Measurements from ENCODE around the gene NUCB1. TPM values are rescaled to one million over a fixed set of nuclear protein-coding genes. Genes with fewer than 3 reads are reported as not detected.
A peak's percentile ranks its signal among the peaks of the same experiment; 100 is the strongest.

NUCB1 gene
- total and polyA plus RNA-seq, 9 of the 15 experiments (the other 6 are each of a cell fraction or from before 2014, with no cell fraction given), result 3.1 to 153 (median 71.7) TPM

DNA sequence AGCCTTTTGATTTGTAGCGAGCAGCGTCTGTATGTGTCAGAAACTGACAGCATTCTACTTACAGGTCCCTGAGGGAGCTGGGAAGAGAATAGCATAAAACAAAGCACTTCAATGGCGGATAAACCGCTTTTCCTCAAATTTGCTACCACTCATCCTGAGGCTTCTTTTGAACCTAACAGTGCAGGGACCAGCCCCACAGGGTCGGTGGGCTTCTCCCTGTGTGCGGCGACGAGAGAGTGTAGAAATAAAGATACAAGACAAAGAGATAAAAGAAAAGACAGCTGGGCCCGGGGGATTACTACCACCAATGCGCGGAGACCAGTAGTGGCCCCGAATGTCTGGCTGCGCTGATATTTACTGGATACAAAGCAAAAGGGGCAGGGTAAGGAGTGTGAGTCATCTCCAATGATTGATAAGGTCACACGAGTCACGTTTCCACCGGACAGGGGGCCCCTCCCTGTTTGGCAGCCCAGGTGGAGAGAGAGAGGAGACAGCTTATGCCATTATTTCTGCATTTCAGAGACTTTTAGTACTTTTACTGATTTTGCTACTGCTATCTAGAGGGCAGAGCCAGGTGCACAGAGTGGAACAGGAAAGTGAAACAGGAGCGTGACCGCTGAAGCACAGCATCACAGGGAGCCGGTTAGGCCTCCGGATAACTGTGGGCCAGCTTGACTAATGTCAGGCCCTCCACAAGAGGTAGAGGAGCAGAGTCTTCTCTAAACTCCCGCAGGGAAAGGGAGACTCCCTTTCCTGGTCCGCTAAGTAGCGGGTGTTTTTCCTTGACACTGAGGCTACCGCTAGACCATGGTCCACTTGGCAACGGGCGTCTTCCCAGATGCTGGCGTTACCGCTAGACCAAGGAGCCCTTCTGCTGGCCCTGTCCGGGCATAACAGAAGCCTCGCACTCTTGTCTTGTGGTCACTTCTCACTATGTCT lies 23.8 kb upstream of the NUCB1 start (continued):
- TF ChIP-seq, protein P1, sequence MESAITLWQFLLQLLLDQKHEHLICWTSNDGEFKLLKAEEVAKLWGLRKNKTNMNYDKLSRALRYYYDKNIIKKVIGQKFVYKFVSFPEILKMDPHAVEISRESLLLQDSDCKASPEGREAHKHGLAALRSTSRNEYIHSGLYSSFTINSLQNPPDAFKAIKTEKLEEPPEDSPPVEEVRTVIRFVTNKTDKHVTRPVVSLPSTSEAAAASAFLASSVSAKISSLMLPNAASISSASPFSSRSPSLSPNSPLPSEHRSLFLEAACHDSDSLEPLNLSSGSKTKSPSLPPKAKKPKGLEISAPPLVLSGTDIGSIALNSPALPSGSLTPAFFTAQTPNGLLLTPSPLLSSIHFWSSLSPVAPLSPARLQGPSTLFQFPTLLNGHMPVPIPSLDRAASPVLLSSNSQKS (CRISPR knock-in tag; IDR thresholded peaks at IDR 0.05), result peak; percentile 47; the same call in 1 of the 2 replicates
- TF ChIP-seq, protein P2, sequence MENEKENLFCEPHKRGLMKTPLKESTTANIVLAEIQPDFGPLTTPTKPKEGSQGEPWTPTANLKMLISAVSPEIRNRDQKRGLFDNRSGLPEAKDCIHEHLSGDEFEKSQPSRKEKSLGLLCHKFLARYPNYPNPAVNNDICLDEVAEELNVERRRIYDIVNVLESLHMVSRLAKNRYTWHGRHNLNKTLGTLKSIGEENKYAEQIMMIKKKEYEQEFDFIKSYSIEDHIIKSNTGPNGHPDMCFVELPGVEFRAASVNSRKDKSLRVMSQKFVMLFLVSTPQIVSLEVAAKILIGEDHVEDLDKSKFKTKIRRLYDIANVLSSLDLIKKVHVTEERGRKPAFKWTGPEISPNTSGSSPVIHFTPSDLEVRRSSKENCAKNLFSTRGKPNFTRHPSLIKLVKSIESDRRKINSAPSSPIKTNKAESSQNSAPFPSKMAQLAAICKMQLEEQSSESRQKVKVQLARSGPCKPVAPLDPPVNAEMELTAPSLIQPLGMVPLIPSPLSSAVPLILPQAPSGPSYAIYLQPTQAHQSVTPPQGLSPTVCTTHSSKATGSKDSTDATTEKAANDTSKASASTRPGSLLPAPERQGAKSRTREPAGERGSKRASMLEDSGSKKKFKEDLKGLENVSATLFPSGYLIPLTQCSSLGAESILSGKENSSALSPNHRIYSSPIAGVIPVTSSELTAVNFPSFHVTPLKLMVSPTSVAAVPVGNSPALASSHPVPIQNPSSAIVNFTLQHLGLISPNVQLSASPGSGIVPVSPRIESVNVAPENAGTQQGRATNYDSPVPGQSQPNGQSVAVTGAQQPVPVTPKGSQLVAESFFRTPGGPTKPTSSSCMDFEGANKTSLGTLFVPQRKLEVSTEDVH (IDR thresholded peaks at IDR 0.05; ENCODE audit: low read depth, partially characterized antibody), result peak; percentile 80
- TF ChIP-seq, protein P3, sequence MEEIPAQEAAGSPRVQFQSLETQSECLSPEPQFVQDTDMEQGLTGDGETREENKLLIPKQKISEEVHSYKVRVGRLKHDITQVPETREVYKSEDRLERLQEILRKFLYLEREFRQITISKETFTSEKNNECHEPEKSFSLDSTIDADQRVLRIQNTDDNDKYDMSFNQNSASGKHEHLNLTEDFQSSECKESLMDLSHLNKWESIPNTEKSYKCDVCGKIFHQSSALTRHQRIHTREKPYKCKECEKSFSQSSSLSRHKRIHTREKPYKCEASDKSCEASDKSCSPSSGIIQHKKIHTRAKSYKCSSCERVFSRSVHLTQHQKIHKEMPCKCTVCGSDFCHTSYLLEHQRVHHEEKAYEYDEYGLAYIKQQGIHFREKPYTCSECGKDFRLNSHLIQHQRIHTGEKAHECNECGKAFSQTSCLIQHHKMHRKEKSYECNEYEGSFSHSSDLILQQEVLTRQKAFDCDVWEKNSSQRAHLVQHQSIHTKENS (CRISPR knock-in tag; IDR thresholded peaks at IDR 0.05), result 0 out of 2 replicates have a peak, but pooled peaks have one; percentile 51
- TF ChIP-seq ZBTB17 (CRISPR knock-in tag; IDR thresholded peaks at IDR 0.05) (peak; percentile 87), NCOR1 (IDR thresholded peaks at IDR 0.05) (peak; percentile 91), FOSL1 (tag; conservative IDR thresholded peaks at IDR 0.05) (peak; percentile 98), NBN (IDR thresholded peaks at IDR 0.05; ENCODE audit: low read depth) (peak; percentile 60; the same call in 1 of the 2 replicates), TAL1 (IDR thresholded peaks at IDR 0.05) (peak; percentile 85), MAZ (CRISPR knock-in tag; conservative IDR thresholded peaks at IDR 0.05 in 1 of 2, IDR thresholded peaks at IDR 0.05 in 1 of 2) (peak; percentile 88 to 89)
- TF ChIP-seq, protein P4, sequence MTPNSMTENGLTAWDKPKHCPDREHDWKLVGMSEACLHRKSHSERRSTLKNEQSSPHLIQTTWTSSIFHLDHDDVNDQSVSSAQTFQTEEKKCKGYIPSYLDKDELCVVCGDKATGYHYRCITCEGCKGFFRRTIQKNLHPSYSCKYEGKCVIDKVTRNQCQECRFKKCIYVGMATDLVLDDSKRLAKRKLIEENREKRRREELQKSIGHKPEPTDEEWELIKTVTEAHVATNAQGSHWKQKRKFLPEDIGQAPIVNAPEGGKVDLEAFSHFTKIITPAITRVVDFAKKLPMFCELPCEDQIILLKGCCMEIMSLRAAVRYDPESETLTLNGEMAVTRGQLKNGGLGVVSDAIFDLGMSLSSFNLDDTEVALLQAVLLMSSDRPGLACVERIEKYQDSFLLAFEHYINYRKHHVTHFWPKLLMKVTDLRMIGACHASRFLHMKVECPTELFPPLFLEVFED (CRISPR knock-in tag; conservative IDR thresholded peaks at IDR 0.05), result peak; percentile 70
- TF ChIP-seq, protein P5, sequence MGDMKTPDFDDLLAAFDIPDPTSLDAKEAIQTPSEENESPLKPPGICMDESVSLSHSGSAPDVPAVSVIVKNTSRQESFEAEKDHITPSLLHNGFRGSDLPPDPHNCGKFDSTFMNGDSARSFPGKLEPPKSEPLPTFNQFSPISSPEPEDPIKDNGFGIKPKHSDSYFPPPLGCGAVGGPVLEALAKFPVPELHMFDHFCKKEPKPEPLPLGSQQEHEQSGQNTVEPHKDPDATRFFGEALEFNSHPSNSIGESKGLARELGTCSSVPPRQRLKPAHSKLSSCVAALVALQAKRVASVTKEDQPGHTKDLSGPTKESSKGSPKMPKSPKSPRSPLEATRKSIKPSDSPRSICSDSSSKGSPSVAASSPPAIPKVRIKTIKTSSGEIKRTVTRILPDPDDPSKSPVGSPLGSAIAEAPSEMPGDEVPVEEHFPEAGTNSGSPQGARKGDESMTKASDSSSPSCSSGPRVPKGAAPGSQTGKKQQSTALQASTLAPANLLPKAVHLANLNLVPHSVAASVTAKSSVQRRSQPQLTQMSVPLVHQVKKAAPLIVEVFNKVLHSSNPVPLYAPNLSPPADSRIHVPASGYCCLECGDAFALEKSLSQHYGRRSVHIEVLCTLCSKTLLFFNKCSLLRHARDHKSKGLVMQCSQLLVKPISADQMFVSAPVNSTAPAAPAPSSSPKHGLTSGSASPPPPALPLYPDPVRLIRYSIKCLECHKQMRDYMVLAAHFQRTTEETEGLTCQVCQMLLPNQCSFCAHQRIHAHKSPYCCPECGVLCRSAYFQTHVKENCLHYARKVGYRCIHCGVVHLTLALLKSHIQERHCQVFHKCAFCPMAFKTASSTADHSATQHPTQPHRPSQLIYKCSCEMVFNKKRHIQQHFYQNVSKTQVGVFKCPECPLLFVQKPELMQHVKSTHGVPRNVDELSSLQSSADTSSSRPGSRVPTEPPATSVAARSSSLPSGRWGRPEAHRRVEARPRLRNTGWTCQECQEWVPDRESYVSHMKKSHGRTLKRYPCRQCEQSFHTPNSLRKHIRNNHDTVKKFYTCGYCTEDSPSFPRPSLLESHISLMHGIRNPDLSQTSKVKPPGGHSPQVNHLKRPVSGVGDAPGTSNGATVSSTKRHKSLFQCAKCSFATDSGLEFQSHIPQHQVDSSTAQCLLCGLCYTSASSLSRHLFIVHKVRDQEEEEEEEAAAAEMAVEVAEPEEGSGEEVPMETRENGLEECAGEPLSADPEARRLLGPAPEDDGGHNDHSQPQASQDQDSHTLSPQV (IDR thresholded peaks at IDR 0.05), result peak; percentile 85
- TF ChIP-seq, protein P6, sequence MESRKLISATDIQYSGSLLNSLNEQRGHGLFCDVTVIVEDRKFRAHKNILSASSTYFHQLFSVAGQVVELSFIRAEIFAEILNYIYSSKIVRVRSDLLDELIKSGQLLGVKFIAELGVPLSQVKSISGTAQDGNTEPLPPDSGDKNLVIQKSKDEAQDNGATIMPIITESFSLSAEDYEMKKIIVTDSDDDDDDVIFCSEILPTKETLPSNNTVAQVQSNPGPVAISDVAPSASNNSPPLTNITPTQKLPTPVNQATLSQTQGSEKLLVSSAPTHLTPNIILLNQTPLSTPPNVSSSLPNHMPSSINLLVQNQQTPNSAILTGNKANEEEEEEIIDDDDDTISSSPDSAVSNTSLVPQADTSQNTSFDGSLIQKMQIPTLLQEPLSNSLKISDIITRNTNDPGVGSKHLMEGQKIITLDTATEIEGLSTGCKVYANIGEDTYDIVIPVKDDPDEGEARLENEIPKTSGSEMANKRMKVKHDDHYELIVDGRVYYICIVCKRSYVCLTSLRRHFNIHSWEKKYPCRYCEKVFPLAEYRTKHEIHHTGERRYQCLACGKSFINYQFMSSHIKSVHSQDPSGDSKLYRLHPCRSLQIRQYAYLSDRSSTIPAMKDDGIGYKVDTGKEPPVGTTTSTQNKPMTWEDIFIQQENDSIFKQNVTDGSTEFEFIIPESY (CRISPR knock-in tag; IDR thresholded peaks at IDR 0.05), result peak; percentile 84; the same call in 1 of the 2 replicates
